HG03342 (cell line): ENCODE results near the gene NELFA.

Source experiments
- ATAC-seq: cut with Tn5 transposase; IDR thresholded peaks from one replicate; pipeline ENCODE4 v1.9.1; 2021; ENCODE audit warnings: mild to moderate bottlenecking, moderate library complexity; ENCODE audit not compliant: unreplicated experiment

The NELFA gene

DNA sequence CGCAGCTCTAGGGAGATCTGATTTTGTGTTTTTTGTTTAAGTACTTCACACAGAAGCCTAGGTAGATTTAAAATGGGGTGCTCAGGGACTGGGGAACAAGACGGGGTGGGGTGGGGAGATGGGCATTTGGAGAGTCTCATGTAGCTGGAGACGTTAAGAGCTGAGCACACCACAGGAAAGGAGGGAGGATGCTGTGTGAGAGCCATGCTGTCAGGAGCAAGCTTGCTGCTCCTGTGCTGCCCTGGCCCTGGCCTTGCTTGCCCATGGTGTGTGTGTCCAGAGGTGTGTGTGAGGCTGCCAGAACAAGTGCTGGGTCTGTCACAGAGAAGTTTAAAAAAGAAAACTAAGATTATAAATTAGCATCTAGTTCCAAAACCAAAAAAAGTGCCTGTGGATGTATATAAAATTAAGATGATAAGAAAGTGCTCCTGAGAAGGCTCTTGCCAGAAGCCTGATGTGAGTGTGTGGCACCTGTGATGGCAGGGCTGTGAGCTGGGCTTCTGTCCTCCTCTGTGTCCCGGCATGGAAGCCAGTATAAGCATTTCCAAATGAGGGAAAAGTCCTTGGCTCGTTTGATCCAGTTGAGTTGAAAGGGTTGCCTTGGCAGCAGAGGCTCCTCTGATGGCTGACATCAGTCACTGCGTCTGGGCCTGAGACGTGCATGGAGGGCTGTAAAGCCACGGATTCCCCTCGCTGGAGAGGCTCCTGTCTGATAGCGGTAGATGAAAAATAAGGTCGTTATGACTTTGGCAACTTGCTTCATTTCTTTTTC is 63.5 kb downstream of the NELFA start:
- no peak for ATAC-seq

DNA sequence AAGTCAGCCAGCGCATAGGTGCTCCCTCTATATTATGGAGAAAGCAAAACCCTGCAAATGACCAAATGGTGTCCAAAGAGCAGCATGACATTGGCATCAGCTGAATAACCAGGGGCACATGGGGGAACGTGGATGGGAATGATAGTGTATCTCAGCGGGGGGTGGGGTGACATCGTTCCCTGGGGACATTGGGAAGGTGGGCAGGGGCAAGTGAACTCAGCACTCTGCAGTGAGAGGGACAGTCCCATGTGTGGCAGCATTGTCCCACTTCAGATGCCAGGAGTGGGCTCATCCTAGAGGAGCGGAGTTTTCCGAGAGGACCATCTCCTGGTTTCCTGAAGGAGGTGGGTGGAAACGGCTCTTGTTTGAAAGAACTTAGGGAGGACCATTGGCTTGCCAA is 64.8 kb downstream of the NELFA start:
- no peak for ATAC-seq

DNA sequence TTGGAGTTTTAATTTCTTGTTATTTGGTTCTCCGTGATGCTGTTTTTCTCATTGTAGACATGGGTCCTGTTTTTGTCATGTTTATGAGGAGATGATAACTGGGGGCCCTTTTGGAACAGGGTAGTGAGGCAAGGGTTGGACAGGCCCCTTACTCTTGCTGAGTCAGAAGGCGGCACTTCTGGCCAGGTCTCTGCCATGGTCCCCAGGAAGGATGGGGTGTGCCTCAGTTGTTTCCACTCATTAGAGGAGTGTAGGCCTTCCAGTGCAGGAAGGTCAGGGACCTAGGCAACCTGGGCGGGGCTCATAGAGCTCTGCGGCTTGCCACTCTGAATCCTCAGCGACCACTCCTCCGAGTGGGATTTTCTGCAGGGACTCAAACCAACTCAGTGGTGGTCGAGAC is 68.2 kb downstream of the NELFA start:
- no peak for ATAC-seq

DNA sequence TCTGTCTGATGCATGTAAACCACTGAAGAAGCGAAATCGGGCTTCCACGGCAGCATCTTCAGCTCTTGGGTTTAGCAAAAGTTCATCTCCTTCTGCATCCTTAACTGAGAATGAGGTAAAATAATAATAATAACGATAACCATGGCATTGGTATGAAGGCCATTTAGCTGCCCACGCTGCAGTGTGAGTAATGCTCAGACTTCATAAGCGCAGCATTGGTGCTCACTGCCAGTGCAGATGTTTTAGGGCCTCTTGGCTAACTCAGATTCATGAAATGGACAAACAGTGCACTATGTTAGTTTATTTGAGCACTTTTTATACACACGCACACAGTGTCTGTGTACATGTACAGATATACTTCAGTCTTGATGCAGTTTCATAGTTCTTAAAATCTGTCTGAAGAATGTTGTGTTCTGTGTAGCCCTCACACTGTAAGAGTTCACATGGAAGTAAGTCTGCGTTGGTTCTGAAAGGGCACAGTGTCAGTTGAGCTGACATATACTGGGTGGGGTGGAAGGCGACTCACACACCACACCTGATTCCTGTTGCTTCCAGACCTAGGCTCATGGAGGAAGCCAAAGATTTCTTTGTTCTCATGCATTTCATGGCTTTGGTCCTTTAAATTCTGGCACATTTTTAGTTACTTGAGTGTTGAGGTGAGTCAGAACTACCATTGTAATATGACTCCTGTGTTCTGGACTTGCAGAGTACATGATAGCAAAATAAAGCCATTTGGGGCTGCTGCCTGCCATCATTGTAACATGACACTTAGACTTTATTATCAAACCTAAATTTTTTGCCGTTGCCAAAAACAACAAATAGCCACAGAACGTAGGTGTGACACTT is 68.9 kb downstream of the NELFA start:
- ATAC-seq: no peak

DNA sequence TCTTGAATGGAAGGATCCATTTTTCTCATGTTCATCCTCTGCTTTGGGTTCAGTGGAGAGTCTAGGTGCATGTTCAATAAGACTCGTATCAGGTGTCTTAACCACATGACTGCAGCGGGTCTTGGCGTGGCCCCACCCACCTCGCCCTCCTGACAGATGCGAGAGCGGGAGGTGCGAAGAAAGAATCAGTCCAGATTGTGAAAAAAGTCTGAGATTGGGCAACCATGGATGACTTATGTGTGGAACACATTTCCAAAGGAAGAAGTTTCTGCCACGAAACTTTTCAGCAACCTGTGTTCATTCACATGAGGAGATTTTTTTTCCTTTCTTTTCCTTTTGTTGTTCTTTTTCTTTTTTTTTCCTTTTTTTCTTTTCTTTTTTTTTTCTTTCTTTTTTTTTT is 70.7 kb downstream of the NELFA start:
- no peak for ATAC-seq

DNA sequence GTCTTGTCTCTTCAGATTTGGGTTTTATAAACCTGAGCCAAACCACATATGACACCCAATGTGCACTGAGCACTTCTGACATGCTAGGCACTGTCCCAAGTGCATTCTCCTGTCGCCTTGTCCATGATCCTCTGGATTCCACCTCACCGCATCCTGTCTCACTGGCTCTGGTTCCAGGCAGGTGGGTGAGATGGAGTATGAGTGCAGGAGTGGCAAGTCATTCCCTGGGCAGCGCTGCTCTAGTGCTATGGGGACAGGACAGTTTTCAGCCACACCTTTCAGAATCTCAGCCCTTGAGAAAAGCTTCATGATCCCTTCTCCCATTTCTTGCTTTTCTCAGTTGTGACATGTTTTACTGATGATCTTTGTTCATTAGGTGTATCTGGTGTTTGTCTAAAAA is 71.2 kb downstream of the NELFA start:
- ATAC-seq: no peak

DNA sequence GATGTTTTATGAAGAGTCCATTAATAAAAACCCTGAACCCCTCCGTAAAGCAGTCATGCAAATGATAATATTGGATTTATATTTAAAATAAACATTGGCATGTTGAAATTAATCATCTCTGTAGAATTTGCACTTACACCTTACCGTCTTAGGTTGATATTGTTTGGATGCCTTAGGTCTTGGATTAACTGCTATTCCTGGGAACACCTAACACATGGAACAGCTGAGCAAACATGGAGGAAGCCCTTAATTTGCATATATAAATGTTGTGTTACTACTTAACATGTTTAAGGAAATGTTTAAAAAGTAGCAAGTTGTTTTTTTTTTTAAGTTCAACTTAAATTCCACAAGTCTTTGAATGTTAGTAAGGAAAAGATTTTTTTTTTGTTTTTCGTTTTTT is 75.1 kb downstream of the NELFA start:
- ATAC-seq: no peak

DNA sequence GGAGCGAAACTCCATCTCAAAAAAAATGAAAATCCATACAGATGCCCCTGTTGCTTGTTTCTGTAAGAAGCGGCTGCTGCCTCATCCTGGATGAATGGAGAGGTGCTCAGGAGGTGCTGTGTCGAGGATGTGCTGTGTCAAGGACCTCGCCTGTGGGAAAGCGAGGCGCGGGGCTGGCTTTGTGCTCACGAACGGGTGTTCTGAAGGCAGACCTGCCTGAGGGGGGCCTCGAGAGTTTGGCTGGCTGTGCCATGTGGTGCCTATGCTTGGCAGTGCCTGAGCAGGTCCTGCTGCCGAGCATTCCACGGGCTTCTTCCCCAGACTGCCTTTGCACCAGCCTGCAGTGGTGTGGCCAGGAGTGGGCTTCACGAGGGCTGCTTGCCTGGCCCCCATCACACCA is 76.0 kb downstream of the NELFA start:
- no peak for ATAC-seq
